Measurements from ENCODE around the gene EPHB1. TPM values are rescaled to one million over a fixed set of nuclear protein-coding genes. Genes with fewer than 3 reads are reported as not detected.

The EPHB1 gene
- total RNA-seq, 1 experiment from 2014 or later, result 0.73 TPM

- Mint-ChIP-seq H3K27me3 (ENCODE audit: unreplicated experiment) (peaks cover 30% of the 10 kb centered on the region), H3K4me3 (ENCODE audit: low read depth, unreplicated experiment) (no peak overlapping the region), H3K27ac (ENCODE audit: unreplicated experiment) (no peak overlapping the region), H3K36me3 (ENCODE audit: insufficient read depth, unreplicated experiment) (no peaks in the 10 kb centered on the region), H3K9me3 (ENCODE audit: low read depth, unreplicated experiment) (no peaks in the 10 kb centered on the region), H3K4me1 (ENCODE audit: low read depth, unreplicated experiment) (no peaks in the 10 kb centered on the region)
- TF ChIP-seq CTCF (IDR thresholded peaks at IDR 0.05; ENCODE audit: unreplicated experiment), result no peak
- intact Hi-C loops (cut with micrococcal nuclease; ENCODE audit: unreplicated experiment), result no loop called here
- CTCF ChIA-PET, result no interaction called here
- BruUV-seq (replicated peaks), result no TSS peak
- DNase-seq, result no peak
Observed at GRCh38 chr3:135166266-135166825, 371.3 kb downstream of the EPHB1 start.

- no peak for TF ChIP-seq CTCF (IDR thresholded peaks at IDR 0.05; ENCODE audit: unreplicated experiment)
- DNase-seq, result no peak
- Mint-ChIP-seq H3K36me3 (ENCODE audit: insufficient read depth, unreplicated experiment) (no peaks in the 10 kb centered on the region), H3K9me3 (ENCODE audit: low read depth, unreplicated experiment) (peaks cover under 1% of the 10 kb centered on the region), H3K4me3 (ENCODE audit: low read depth, unreplicated experiment) (no peak overlapping the region), H3K27me3 (ENCODE audit: unreplicated experiment) (peaks cover 30% of the 10 kb centered on the region), H3K4me1 (ENCODE audit: low read depth, unreplicated experiment) (no peaks in the 10 kb centered on the region), H3K27ac (ENCODE audit: unreplicated experiment) (no peak overlapping the region)
- no TSS peak for BruUV-seq (replicated peaks)
- CTCF ChIA-PET, result no interaction called here
- intact Hi-C loops (cut with micrococcal nuclease; ENCODE audit: unreplicated experiment), result no loop called here
Observed at GRCh38 chr3:135168822-135169221, 373.8 kb downstream of the EPHB1 start.

GRCh38 chr3:135169651-135170050 lies 374.6 kb downstream of the EPHB1 start:
- Mint-ChIP-seq H3K4me3 (ENCODE audit: low read depth, unreplicated experiment) (no peak overlapping the region), H3K36me3 (ENCODE audit: insufficient read depth, unreplicated experiment) (no peaks in the 10 kb centered on the region), H3K27me3 (ENCODE audit: unreplicated experiment) (peaks cover 30% of the 10 kb centered on the region), H3K4me1 (ENCODE audit: low read depth, unreplicated experiment) (no peaks in the 10 kb centered on the region), H3K9me3 (ENCODE audit: low read depth, unreplicated experiment) (peaks cover 6% of the 10 kb centered on the region), H3K27ac (ENCODE audit: unreplicated experiment) (no peak overlapping the region)
- CTCF ChIA-PET, result no interaction called here
- no peak for DNase-seq
- intact Hi-C loops (cut with micrococcal nuclease; ENCODE audit: unreplicated experiment), result no loop called here
- no peak for TF ChIP-seq CTCF (IDR thresholded peaks at IDR 0.05; ENCODE audit: unreplicated experiment)
- BruUV-seq (replicated peaks), result no TSS peak

DNA sequence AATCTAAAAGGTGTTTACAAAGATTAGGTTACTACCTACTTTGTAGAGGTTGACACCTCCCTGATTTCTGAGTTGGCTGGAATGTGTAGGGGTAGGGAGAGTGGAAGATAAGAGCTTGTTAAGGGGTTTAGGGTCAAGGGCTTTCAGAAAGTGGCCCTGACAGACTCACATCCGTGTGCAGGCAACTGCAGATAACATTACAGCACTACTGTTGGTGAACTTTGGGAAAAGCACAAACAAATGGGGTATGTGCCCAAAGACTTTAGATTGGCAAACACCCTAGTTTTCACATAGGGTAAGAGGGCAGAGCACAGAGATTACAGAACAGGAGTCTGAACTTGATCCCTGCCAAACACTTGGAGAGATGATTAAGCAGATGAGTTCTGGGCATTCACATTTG lies 375.7 kb downstream of the EPHB1 start:
- no TSS peak for BruUV-seq (replicated peaks)
- no peak overlapping the region for H3K27ac Mint-ChIP-seq (ENCODE audit: unreplicated experiment)
- H3K9me3 Mint-ChIP-seq (ENCODE audit: low read depth, unreplicated experiment), result peaks cover 8% of the 10 kb centered on the region
- intact Hi-C loops (cut with micrococcal nuclease; ENCODE audit: unreplicated experiment), result no loop called here
- TF ChIP-seq CTCF (IDR thresholded peaks at IDR 0.05; ENCODE audit: unreplicated experiment), result no peak
- no peaks in the 10 kb centered on the region for H3K4me1 Mint-ChIP-seq (ENCODE audit: low read depth, unreplicated experiment)
- H3K36me3 Mint-ChIP-seq (ENCODE audit: insufficient read depth, unreplicated experiment), result no peaks in the 10 kb centered on the region
- CTCF ChIA-PET, result no interaction called here
- DNase-seq, result no peak
- H3K27me3 Mint-ChIP-seq (ENCODE audit: unreplicated experiment), result peaks cover 30% of the 10 kb centered on the region
- H3K4me3 Mint-ChIP-seq (ENCODE audit: low read depth, unreplicated experiment), result no peak overlapping the region

Data from Calu3 (cell line).